K562 (cell line): ENCODE measurements around the gene OSBPL3. TPM values are rescaled to one million over a fixed set of nuclear protein-coding genes. Genes with fewer than 3 reads are reported as not detected.

Source experiments
- ATF4 ChIP-seq: fragments of 450-650 bp; formaldehyde crosslinking; IDR thresholded peaks from 2 replicates; pipeline ENCODE4 v1.4.0; 2022; ENCODE audit warnings: mild to moderate bottlenecking, moderate library complexity
- BACH1 ChIP-seq: fragments of 200-800 bp; sonication (Bioruptor generic); IDR thresholded peaks from 2 replicates; pipeline ENCODE4 v1.6.1; 2016; ENCODE audit warnings: missing genetic modification characterization, missing compliant biosample characterization
- EWSR1 ChIP-seq: fragments of 450-650 bp; IDR thresholded peaks from 2 replicates; pipeline ENCODE4 v1.6.1; 2018; ENCODE audit warnings: borderline replicate concordance, mild to moderate bottlenecking, low read depth, moderate library complexity; ENCODE audit not compliant: partially characterized antibody
- HNRNPK ChIP-seq: fragments of 200-400 bp; formaldehyde crosslinking; IDR thresholded peaks from one replicate; pipeline ENCODE4 v1.6.1; 2018; ENCODE audit warnings: mild to moderate bottlenecking, low read depth, low read length; ENCODE audit not compliant: poor library complexity, severe bottlenecking
- ID3 ChIP-seq, 2 experiments: fragments of 250-450 bp in 1 of 2; fragments of 450-650 bp in 1 of 2; sonication (Bioruptor Pico) in 1 of 2; IDR thresholded peaks; 2 replicates each; pipeline versions ENCODE4 v1.6.1 to v1.8.0; 2016 to 2021; ENCODE audit warnings: mild to moderate bottlenecking in 2 of 2, moderate library complexity in 2 of 2, missing compliant biosample characterization in 1 of 2, missing genetic modification characterization in 1 of 2
- KLF13 ChIP-seq: fragments of 450-650 bp; IDR thresholded peaks from 2 replicates; pipeline ENCODE4 v1.6.1; 2016; ENCODE audit warnings: missing genetic modification characterization, low read depth, mild to moderate bottlenecking, missing compliant biosample characterization, moderate library complexity, borderline replicate concordance
- NBN ChIP-seq: fragments of 450-650 bp; IDR thresholded peaks from 2 replicates; pipeline ENCODE4 v1.6.1; 2016; ENCODE audit warnings: low read depth, mild to moderate bottlenecking
- NCOR1 ChIP-seq: fragments of 450-650 bp; IDR thresholded peaks from 2 replicates; pipeline ENCODE4 v1.6.1; 2016; ENCODE audit warnings: mild to moderate bottlenecking, moderate library complexity
- NKRF ChIP-seq: fragments of 450-650 bp; IDR thresholded peaks from 2 replicates; pipeline ENCODE4 v1.6.1; 2016; ENCODE audit warnings: borderline replicate concordance
- NR3C1 ChIP-seq: sonication (generic); formaldehyde crosslinking; IDR thresholded peaks from 2 replicates; pipeline ENCODE4 v1.8.1; 2022; ENCODE audit warnings: missing genetic modification reagents
- POLR2H ChIP-seq: IDR thresholded peaks from 2 replicates; pipeline ENCODE4 v1.6.1; 2016; ENCODE audit warnings: missing genetic modification characterization, low read depth, mild to moderate bottlenecking, control low read depth, missing compliant biosample characterization, moderate library complexity
- PREB ChIP-seq: sonication (generic); formaldehyde crosslinking; IDR thresholded peaks from 2 replicates; pipeline ENCODE4 v1.8.1; 2023; ENCODE audit warnings: mild to moderate bottlenecking, missing genetic modification reagents
- USF1 ChIP-seq: sonication (generic); formaldehyde crosslinking; IDR thresholded peaks from 2 replicates; pipeline ENCODE4 v1.9.0; 2022; ENCODE audit warnings: mild to moderate bottlenecking, missing genetic modification reagents
- USF2 ChIP-seq: sonication (generic); formaldehyde crosslinking; IDR thresholded peaks from 2 replicates; pipeline ENCODE4 v1.5.0; 2020; ENCODE audit warnings: missing genetic modification reagents
- ZKSCAN8 ChIP-seq: fragments of 200-800 bp; sonication (Bioruptor generic); IDR thresholded peaks from 2 replicates; pipeline ENCODE4 v1.6.1; 2016; ENCODE audit warnings: missing genetic modification characterization, missing compliant biosample characterization
- ZNF280B ChIP-seq: fragments of 250-450 bp; sonication (Bioruptor Pico); IDR thresholded peaks from 2 replicates; pipeline ENCODE4 v1.5.1; 2021; ENCODE audit warnings: mild to moderate bottlenecking
- ZNF311 ChIP-seq: fragments of 250-450 bp; sonication (Bioruptor Pico); IDR thresholded peaks from 2 replicates; pipeline ENCODE4 v1.4.0; 2020; ENCODE audit warnings: mild to moderate bottlenecking, moderate library complexity
- ZNF507 ChIP-seq: conservative IDR thresholded peaks from 2 replicates; pipeline ENCODE4 v1.6.1; 2017; ENCODE audit warnings: missing genetic modification characterization, missing compliant biosample characterization
- polyA plus RNA-seq, 8 experiments: library from polyadenylated mRNA; depleted of rRNA in 4 of 8; stranded (reverse) in 5 of 8; unstranded in 3 of 8; fragments of >200 nt; fragmentation: Nextera tagmentation in 2 of 8; fragmentation: Illumina TruSeq in 1 of 8; extraction: Ambion mirVana in 2 of 8; extraction: Trizol in 1 of 8; gene quantifications; 2 replicates each; pipeline versions ENCODE4 v1.2.1 to v1.2.3, GENCODE V29; 2011 to 2014; ENCODE audit warnings: inconsistent platforms in 1 of 8, missing spikeins in 1 of 8
- total RNA-seq, 7 experiments: library from RNA; depleted of rRNA in 6 of 7; stranded (reverse); fragments of >200 nt in 6 of 7; fragmentation: Illumina TruSeq in 2 of 7; extraction: Trizol in 2 of 7; gene quantifications; 2 replicates each; pipeline versions ENCODE4 v1.2.1 to v1.2.3, GENCODE V29; 2011 to 2021; ENCODE audit warnings: low replicate concordance in 1 of 7

OSBPL3 gene
- total and polyA plus RNA-seq, 9 of the 15 experiments (the other 6 are each of a cell fraction or from before 2014, with no cell fraction given) = 4.8 to 37.2 (median 26.5) TPM

GRCh38 chr7:24980534-24981170 lies 674 bp upstream of the OSBPL3 start (continued):
- TF ChIP-seq BACH1 (tag) (no peak), ZNF311 (no peak), HNRNPK (no peak), POLR2H (tag) (no peak), NCOR1 (no peak), USF2 (CRISPR knock-in tag) (no peak), ZNF507 (tag) (no peak), USF1 (CRISPR knock-in tag) (no peak), KLF13 (tag) (no peak), ZKSCAN8 (0 out of 2 replicates have a peak, but pooled peaks have one; percentile 43), NKRF (no peak), ID3 (CRISPR knock-in tag; IDR thresholded peaks at IDR 0.05) (no peak), ID3 (tag; IDR thresholded peaks at IDR 0.05) (0 out of 2 replicates have a peak, but pooled peaks have one; percentile 37), PREB (CRISPR knock-in tag) (no peak), NBN (peak; percentile 43), ATF4 (no peak), NR3C1 (CRISPR knock-in tag) (no peak), EWSR1 (no peak), ZNF280B (CRISPR knock-in tag) (no peak)
